ENCODE results near the gene NR5A1. TPM values are rescaled to one million over a fixed set of nuclear protein-coding genes. Genes with fewer than 3 reads are reported as not detected.

The NR5A1 gene
- total RNA-seq, 1 donor from 2014 or later, result 1.0 TPM

DNA sequence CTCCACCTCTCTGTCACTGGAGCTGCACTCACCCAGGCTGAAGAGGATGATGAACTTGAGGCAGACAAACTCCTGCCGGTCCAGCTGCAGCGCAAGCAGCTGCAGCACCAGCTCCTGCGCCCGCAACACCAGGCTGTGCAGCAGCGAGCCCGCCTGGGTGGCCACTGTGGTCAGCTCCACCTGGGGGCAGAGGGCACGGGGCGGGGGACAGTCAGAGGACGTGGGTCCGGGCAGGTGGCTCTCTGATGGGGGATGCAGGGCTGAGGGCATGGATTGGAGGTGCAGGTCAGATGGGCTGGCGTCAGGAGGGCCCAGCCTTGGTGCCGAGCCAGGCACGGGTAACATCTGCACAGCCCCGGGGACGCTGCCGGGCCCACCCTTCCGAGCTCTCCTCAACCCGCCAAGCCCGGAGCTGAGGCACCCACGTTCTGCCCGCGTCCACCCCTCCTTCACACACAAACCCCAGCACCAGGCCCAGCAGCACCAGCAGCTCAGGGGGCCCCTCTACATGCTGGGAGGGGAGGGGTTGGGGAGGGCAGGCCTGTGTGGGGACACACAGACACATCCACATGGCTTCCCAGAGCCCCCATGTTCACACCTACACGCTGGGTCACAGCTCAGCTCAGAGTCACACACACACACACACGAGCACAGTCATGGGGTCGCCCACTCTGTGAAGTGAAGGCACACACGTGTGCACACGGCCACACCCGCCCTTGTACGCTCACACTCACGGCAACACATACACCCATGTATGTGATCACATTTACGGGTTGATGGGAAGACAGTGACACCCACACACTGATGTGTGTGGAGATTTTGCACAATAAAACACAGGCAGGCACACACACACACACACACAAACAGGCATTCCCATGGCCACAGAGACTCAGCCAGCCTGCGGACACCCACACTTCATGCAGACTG, 15.9 kb downstream of the NR5A1 start:
- Histone ChIP-seq H3K79me2 (ENCODE audit: low read depth) (no peaks in the 10 kb centered on the region), H3K4me1 (peaks cover 50% of the 10 kb centered on the region), H3K27ac (no peak overlapping the region), H2AFZ (replicated peaks) (no peak overlapping the region), H3K27me3 (no peaks in the 10 kb centered on the region), H3K9ac (no peak overlapping the region), H3K4me3 (no peak overlapping the region), H3K36me3 (no peaks in the 10 kb centered on the region), H3K9me3 (ENCODE audit: low read depth) (no peaks in the 10 kb centered on the region), H4K20me1 (ENCODE audit: low read depth) (no peaks in the 10 kb centered on the region), H3K4me2 (no peak overlapping the region), H3F3A (ENCODE audit: low read depth) (peaks cover 21% of the 10 kb centered on the region)
- no peaks in the 10 kb centered on the region for H3K36me3 Mint-ChIP-seq
- H3K4me3 Mint-ChIP-seq, result no peak overlapping the region
- no peak for TF ChIP-seq EZH2 (IDR thresholded peaks at IDR 0.05)
- TF ChIP-seq EZH2phosphoT487 (IDR thresholded peaks at IDR 0.05), result no peak
- TF ChIP-seq, protein P1, sequence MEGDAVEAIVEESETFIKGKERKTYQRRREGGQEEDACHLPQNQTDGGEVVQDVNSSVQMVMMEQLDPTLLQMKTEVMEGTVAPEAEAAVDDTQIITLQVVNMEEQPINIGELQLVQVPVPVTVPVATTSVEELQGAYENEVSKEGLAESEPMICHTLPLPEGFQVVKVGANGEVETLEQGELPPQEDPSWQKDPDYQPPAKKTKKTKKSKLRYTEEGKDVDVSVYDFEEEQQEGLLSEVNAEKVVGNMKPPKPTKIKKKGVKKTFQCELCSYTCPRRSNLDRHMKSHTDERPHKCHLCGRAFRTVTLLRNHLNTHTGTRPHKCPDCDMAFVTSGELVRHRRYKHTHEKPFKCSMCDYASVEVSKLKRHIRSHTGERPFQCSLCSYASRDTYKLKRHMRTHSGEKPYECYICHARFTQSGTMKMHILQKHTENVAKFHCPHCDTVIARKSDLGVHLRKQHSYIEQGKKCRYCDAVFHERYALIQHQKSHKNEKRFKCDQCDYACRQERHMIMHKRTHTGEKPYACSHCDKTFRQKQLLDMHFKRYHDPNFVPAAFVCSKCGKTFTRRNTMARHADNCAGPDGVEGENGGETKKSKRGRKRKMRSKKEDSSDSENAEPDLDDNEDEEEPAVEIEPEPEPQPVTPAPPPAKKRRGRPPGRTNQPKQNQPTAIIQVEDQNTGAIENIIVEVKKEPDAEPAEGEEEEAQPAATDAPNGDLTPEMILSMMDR (IDR thresholded peaks at IDR 0.05), result no peak
- H3K9me3 Mint-ChIP-seq, result no peaks in the 10 kb centered on the region
- H3K4me1 Mint-ChIP-seq, result peaks cover 42% of the 10 kb centered on the region
- DNase-seq (ENCODE audit: low spot score), result no peak
- H3K27me3 Mint-ChIP-seq (ENCODE audit: insufficient read depth, low read depth), result peaks cover 18% of the 10 kb centered on the region
- peak overlapping the region; percentile 68 for H3K27ac Mint-ChIP-seq

DNA sequence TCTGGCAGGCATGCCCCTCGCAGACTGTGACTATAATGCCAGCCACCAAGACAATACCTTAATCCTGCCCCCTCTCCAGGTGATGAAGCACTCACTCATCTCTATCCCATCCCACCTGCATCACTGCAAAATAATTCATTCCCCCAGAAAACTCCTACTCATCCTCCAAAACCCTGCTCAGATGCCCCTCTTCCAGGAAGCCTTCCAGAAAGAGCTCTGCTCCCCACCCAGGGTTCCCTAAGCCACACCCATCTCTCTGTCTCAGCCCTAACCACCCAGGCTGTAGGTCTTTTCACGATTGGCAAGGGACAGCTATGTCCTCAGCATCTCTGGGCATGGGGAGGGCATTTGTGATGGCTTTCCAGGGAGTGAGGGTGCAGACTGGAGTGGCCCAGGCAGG, 17.2 kb downstream of the NR5A1 start:
- H3K9me3 ChIP-seq (ENCODE audit: low read depth), result no peaks in the 10 kb centered on the region
- no peak for DNase-seq (ENCODE audit: low spot score)
- peaks cover 34% of the 10 kb centered on the region for H3F3A ChIP-seq (ENCODE audit: low read depth)
- H3K36me3 ChIP-seq, result no peaks in the 10 kb centered on the region
- H3K9me3 Mint-ChIP-seq, result no peaks in the 10 kb centered on the region
- no peak overlapping the region for H3K4me3 Mint-ChIP-seq
- H3K27me3 ChIP-seq, result no peaks in the 10 kb centered on the region
- H3K4me1 ChIP-seq, result peaks cover 63% of the 10 kb centered on the region
- peak overlapping the region; percentile 21 for H3K27ac Mint-ChIP-seq
- H3K79me2 ChIP-seq (ENCODE audit: low read depth), result no peaks in the 10 kb centered on the region
- H4K20me1 ChIP-seq (ENCODE audit: low read depth), result no peaks in the 10 kb centered on the region
- peaks cover 47% of the 10 kb centered on the region for H3K4me1 Mint-ChIP-seq
- H2AFZ ChIP-seq (replicated peaks), result no peak overlapping the region
- no peak overlapping the region for H3K9ac ChIP-seq
- H3K27me3 Mint-ChIP-seq (ENCODE audit: insufficient read depth, low read depth), result peaks cover 21% of the 10 kb centered on the region
- no peak overlapping the region for H3K27ac ChIP-seq
- H3K36me3 Mint-ChIP-seq, result no peaks in the 10 kb centered on the region
- TF ChIP-seq EZH2phosphoT487 (IDR thresholded peaks at IDR 0.05) (no peak), EZH2 (IDR thresholded peaks at IDR 0.05) (no peak)
- TF ChIP-seq, protein P1 (IDR thresholded peaks at IDR 0.05), result no peak
- no peak overlapping the region for H3K4me2 ChIP-seq
- H3K4me3 ChIP-seq, result no peak overlapping the region

DNA sequence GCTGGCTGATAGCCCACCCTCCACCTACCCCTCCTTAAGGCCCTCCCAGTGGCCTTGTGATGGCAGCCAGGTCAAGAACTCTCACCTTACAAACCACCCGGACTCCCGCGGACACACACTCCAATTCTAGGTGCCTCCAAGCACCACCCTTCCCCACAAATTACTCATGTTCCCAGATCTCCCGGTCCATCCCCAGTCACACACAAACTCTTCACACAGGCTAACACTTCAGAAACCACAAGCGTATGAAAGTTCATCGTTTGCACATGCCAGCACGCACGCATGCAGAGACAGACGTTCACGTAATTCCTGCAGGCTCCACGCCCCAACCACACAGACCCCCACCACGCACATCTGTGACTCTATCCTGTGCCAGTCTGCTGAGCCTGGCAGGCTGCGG, 18.0 kb downstream of the NR5A1 start:
- H3K4me3 ChIP-seq, result no peak overlapping the region
- H3K79me2 ChIP-seq (ENCODE audit: low read depth), result no peaks in the 10 kb centered on the region
- H3K4me2 ChIP-seq, result no peak overlapping the region
- no peak overlapping the region for H3K27ac ChIP-seq
- H4K20me1 ChIP-seq (ENCODE audit: low read depth), result no peaks in the 10 kb centered on the region
- H3K9me3 ChIP-seq (ENCODE audit: low read depth), result no peaks in the 10 kb centered on the region
- no peaks in the 10 kb centered on the region for H3K27me3 ChIP-seq
- Mint-ChIP-seq H3K36me3 (no peaks in the 10 kb centered on the region), H3K4me3 (no peak overlapping the region), H3K27me3 (ENCODE audit: insufficient read depth, low read depth) (peaks cover 20% of the 10 kb centered on the region), H3K4me1 (peaks cover 47% of the 10 kb centered on the region), H3K27ac (no peak overlapping the region), H3K9me3 (no peaks in the 10 kb centered on the region)
- H3K9ac ChIP-seq, result no peak overlapping the region
- peaks cover 37% of the 10 kb centered on the region for H3F3A ChIP-seq (ENCODE audit: low read depth)
- no peaks in the 10 kb centered on the region for H3K36me3 ChIP-seq
- no peak for TF ChIP-seq EZH2phosphoT487 (IDR thresholded peaks at IDR 0.05)
- no peak for TF ChIP-seq EZH2 (IDR thresholded peaks at IDR 0.05)
- TF ChIP-seq, protein P1 (IDR thresholded peaks at IDR 0.05), result no peak
- peaks cover 66% of the 10 kb centered on the region for H3K4me1 ChIP-seq
- no peak overlapping the region for H2AFZ ChIP-seq (replicated peaks)
- DNase-seq (ENCODE audit: low spot score), result no peak
